ENCODE results near the gene IL17F.

Gene IL17F

GRCh38 chr6:52244400-52244799 lies at the start of gene IL17F:
IL17F (minus strand) TSS chr6:52244500; CDS start chr6:52244429, 71 bp downstream.
- DNase-seq, result no peak

GRCh38 chr6:52293067-52293466 lies 48.8 kb upstream of the IL17F start:
- DNase-seq, result no peak

GRCh38 chr6:52288841-52289240 lies 44.5 kb upstream of the IL17F start:
- no peak for DNase-seq

- DNase-seq, result no peak
Measured at GRCh38 chr6:52288216-52288615, 43.9 kb upstream of the IL17F start.

GRCh38 chr6:52286798-52287432 lies 42.6 kb upstream of the IL17F start:
- DNase-seq, result peak; percentile 43

- no peak for DNase-seq
Measured at GRCh38 chr6:52285177-52286068, 41.1 kb upstream of the IL17F start.

GRCh38 chr6:52284460-52285176 lies 40.3 kb upstream of the IL17F start, which contains the start of gene MCM3:
MCM3 (minus strand) TSS chr6:52284742; CDS start chr6:52284674, 68 bp downstream.
- DNase-seq, result peak; percentile 99

- peak; percentile 57 for DNase-seq
Measured at GRCh38 chr6:52284131-52284459, 39.8 kb upstream of the IL17F start.

- no peak for DNase-seq
Measured at GRCh38 chr6:52283111-52283510, 38.8 kb upstream of the IL17F start.

GRCh38 chr6:52276130-52276529 lies 31.8 kb upstream of the IL17F start:
- no peak for DNase-seq

GRCh38 chr6:52271852-52272460 lies 27.7 kb upstream of the IL17F start:
- DNase-seq, result no peak

GRCh38 chr6:52263709-52264540 lies 19.6 kb upstream of the IL17F start:
- DNase-seq, result peak; percentile 13

GRCh38 chr6:52262620-52263344 lies 18.5 kb upstream of the IL17F start:
- DNase-seq, result no peak

- DNase-seq, result no peak
Measured at GRCh38 chr6:52261229-52261628, 16.9 kb upstream of the IL17F start.

GRCh38 chr6:52260634-52261033 lies 16.3 kb upstream of the IL17F start:
- DNase-seq, result no peak

GRCh38 chr6:52255434-52255833 lies 11.1 kb upstream of the IL17F start:
- DNase-seq, result no peak

GRCh38 chr6:52254731-52255378 lies 10.6 kb upstream of the IL17F start:
- no peak for DNase-seq

GRCh38 chr6:52253494-52253893 lies 9.2 kb upstream of the IL17F start:
- no peak for DNase-seq

GRCh38 chr6:52251113-52251512 lies 6.8 kb upstream of the IL17F start:
- no peak for DNase-seq

- peak; percentile 3 for DNase-seq
Measured at GRCh38 chr6:52249078-52249477, 4.8 kb upstream of the IL17F start.

GRCh38 chr6:52245425-52245824 lies 1.1 kb upstream of the IL17F start:
- no peak for DNase-seq
